Endothelial cell of umbilical vein (primary cell): ENCODE results near the gene TPRG1L. TPM values are rescaled to one million over a fixed set of nuclear protein-coding genes. Genes with fewer than 3 reads are reported as not detected.
"Not testable (repeated sequence)": the region's sequence is repeated elsewhere in the genome, so short reads cannot be mapped to it uniquely, and the experiment has no call there.

Experiments used
- BruUV-seq: library from RNA; stranded (reverse); fragments of 400-500 nt; replicated peaks from 2 replicates; lab custom pipeline; 2021; lab: Mats Ljungman, UMichigan
- CTCF ChIA-PET: fragments of 300-600, 350-600 bp; sonication (Branson Sonifier 250); formaldehyde crosslinking; loops from one replicate; lab custom pipeline; 2021; ENCODE audit warnings: antibody characterized with exemption, inconsistent platforms; lab: Charles Lee
- POLR2A ChIA-PET: fragments of 300-600, 350-600 bp; sonication (Branson Sonifier 250); formaldehyde crosslinking; loops from one replicate; lab custom pipeline; 2021; ENCODE audit warnings: antibody characterized with exemption, inconsistent platforms; lab: Charles Lee
- DNase-seq: peaks from one replicate; pipeline ENCODE4 v3.0.0-alpha.2; 2011; ENCODE audit warnings: low read depth, low spot score
- FAIRE-seq: peaks from 2 replicates; lab custom pipeline; 2011; peaks lifted over from hg19 to GRCh38; lab: Jason Lieb, UNC
- H2AFZ ChIP-seq: 2 replicates; pipeline ENCODE4 v1.6.0; 2012; ENCODE audit warnings: low read depth, low read length, control low read depth, inconsistent platforms
- H3K27ac ChIP-seq: 2 replicates; pipeline ENCODE4 v1.5.1; 2011; ENCODE audit warnings: low read depth, mild to moderate bottlenecking, control low read depth, low read length, moderate library complexity; ENCODE audit not compliant: insufficient read depth
- H3K27me3 ChIP-seq, 2 experiments: 2 replicates each; pipeline versions ENCODE4 v1.6.0 to v1.6.1; 2011; ENCODE audit warnings: low read length in 2 of 2, mixed read lengths in 1 of 2; ENCODE audit not compliant: control insufficient read depth in 2 of 2, insufficient read depth in 2 of 2
- H3K36me3 ChIP-seq, 2 experiments: 2 replicates in 1 of 2; 3 replicates in 1 of 2; pipeline ENCODE4 v1.5.1; 2011; ENCODE audit warnings: low read length in 2 of 2, mild to moderate bottlenecking in 1 of 2, moderate library complexity in 1 of 2; ENCODE audit not compliant: control insufficient read depth in 2 of 2, insufficient read depth in 2 of 2; ENCODE audit errors: extremely low read depth in 1 of 2
- H3K4me1 ChIP-seq: 3 replicates; pipeline ENCODE4 v1.5.1; 2011; ENCODE audit warnings: mild to moderate bottlenecking, low read length; ENCODE audit not compliant: control insufficient read depth, insufficient read depth; ENCODE audit errors: extremely low read depth
- H3K4me2 ChIP-seq: 2 replicates; pipeline ENCODE4 v1.6.1; 2011; ENCODE audit warnings: low read length, control low read depth, mixed read lengths; ENCODE audit not compliant: insufficient read depth
- H3K4me3 ChIP-seq, 3 experiments: fragments of 200-600 bp in 1 of 3; sonication (generic), shearing (Covaris generic) in 1 of 3; replicated peaks in 1 of 3; 2 replicates each; pipeline ENCODE4 v1.5.1; 2011 to 2016; ENCODE audit warnings: control low read depth in 3 of 3, low read length in 3 of 3, mild to moderate bottlenecking in 2 of 3, inconsistent platforms in 1 of 3, low read depth in 1 of 3, moderate library complexity in 1 of 3; ENCODE audit not compliant: insufficient read depth in 1 of 3
- H3K79me2 ChIP-seq: 2 replicates; pipeline ENCODE4 v1.6.0; 2012; ENCODE audit warnings: low read length, inconsistent platforms; ENCODE audit not compliant: control insufficient read depth, insufficient read depth
- H3K9ac ChIP-seq: replicated peaks from 2 replicates; pipeline ENCODE3; 2011; ENCODE audit warnings: low read length, control low read depth; ENCODE audit not compliant: insufficient read depth; ENCODE audit errors: extremely low read depth
- H3K9me1 ChIP-seq: replicated peaks from 3 replicates; pipeline ENCODE4 v1.6.0; 2011; ENCODE audit warnings: mild to moderate bottlenecking, low read length; ENCODE audit not compliant: control insufficient read depth, insufficient read depth; ENCODE audit errors: extremely low read depth
- H3K9me3 ChIP-seq: replicated peaks from 2 replicates; pipeline ENCODE4 v1.5.1; 2012; ENCODE audit warnings: low read length, inconsistent platforms; ENCODE audit not compliant: control insufficient read depth, insufficient read depth
- H4K20me1 ChIP-seq: replicated peaks from 2 replicates; pipeline ENCODE3; 2011; ENCODE audit warnings: mild to moderate bottlenecking, low read length; ENCODE audit not compliant: control insufficient read depth, insufficient read depth; ENCODE audit errors: extremely low read depth
- CTCF ChIP-seq, 2 donors: IDR thresholded peaks; 1 replicate in 1 of 2; 2 replicates in 1 of 2; pipeline ENCODE4 v1.5.1; 2011; ENCODE audit warnings: low read length in 2 of 2, mild to moderate bottlenecking in 2 of 2, moderate library complexity in 2 of 2, control low read depth in 1 of 2, inconsistent platforms in 1 of 2, low read depth in 1 of 2; ENCODE audit not compliant: insufficient read depth in 1 of 2; ENCODE audit errors: extremely low read depth in 1 of 2
- EZH2 ChIP-seq: IDR thresholded peaks from 2 replicates; pipeline ENCODE4 v1.6.1; 2012; ENCODE audit warnings: borderline replicate concordance, low read depth, mild to moderate bottlenecking, moderate library complexity, low read length, inconsistent platforms; ENCODE audit not compliant: severe bottlenecking
- FOS ChIP-seq: IDR thresholded peaks from 2 replicates; pipeline ENCODE4 v1.6.1; 2011; ENCODE audit warnings: mild to moderate bottlenecking, low read length, moderate library complexity, borderline replicate concordance; ENCODE audit not compliant: insufficient read depth
- GATA2 ChIP-seq: IDR thresholded peaks from 2 replicates; pipeline ENCODE4 v1.7.0; 2011; ENCODE audit warnings: low read depth, mild to moderate bottlenecking, moderate library complexity, mixed read lengths, low read length; ENCODE audit not compliant: insufficient read length, insufficient read depth
- JUN ChIP-seq: IDR thresholded peaks from 2 replicates; pipeline ENCODE4 v1.6.1; 2011; ENCODE audit warnings: borderline replicate concordance, low read depth; ENCODE audit not compliant: insufficient read length, insufficient read depth
- MAX ChIP-seq: IDR thresholded peaks from 2 replicates; pipeline ENCODE4 v1.6.1; 2011; ENCODE audit not compliant: insufficient read depth, insufficient read length
- MYC ChIP-seq: IDR thresholded peaks from one replicate; pipeline ENCODE4 v1.6.1; 2011; ENCODE audit warnings: mild to moderate bottlenecking, low read depth, low read length
- POLR2A ChIP-seq: IDR thresholded peaks from 2 replicates; pipeline ENCODE4 v1.6.1; 2012; ENCODE audit warnings: low read depth, mild to moderate bottlenecking, control low read depth, low read length
- POLR2AphosphoS5 ChIP-seq: IDR thresholded peaks from 2 replicates; pipeline ENCODE4 v1.6.1; 2012; ENCODE audit warnings: low read depth, mild to moderate bottlenecking, control low read depth, low read length, moderate library complexity; ENCODE audit not compliant: insufficient read depth
- dilution Hi-C: fragments of 300-500 bp; cut with MboI; formaldehyde crosslinking; loops from one replicate; pipeline ENCODE4 v1.15.0; 2019; ENCODE audit warnings: low sequenced_read_pairs; ENCODE audit not compliant: extremely low pct_ligation_motif_present
- intact Hi-C: fragments of 100-400 bp; cut with micrococcal nuclease; formaldehyde crosslinking; loops from one replicate; pipeline ENCODE4 v1.10.0; 2022
- polyA plus RNA-seq, 4 experiments: library from polyadenylated mRNA; depleted of rRNA in 3 of 4; stranded (reverse) in 3 of 4; unstranded in 1 of 4; fragments of >200 nt; gene quantifications; 2 replicates each; pipeline versions ENCODE4 v1.2.1 to v1.2.3, GENCODE V29; 2011 to 2012; ENCODE audit warnings: missing spikeins in 1 of 4
- total RNA-seq: library from RNA; stranded (reverse); gene quantifications from 2 replicates; pipeline ENCODE4 v1.2.3, GENCODE V29; 2021

TPRG1L gene
- total and polyA plus RNA-seq, 2 donors (not counting 3 experiments of a cell fraction or from before 2014, with no cell fraction given), result 52.3 to 53.8 TPM

- DNase-seq, result no peak
- Histone ChIP-seq H2AFZ (no peak overlapping the region), H3K9ac (no peak overlapping the region), H3K79me2 (no peaks in the 10 kb centered on the region), H3K27ac (no peak overlapping the region), H3K4me3 (no peak overlapping the region), H3K4me1 (peaks cover 1% of the 10 kb centered on the region), H3K36me3 (no peaks in the 10 kb centered on the region), H4K20me1 (no peaks in the 10 kb centered on the region), H3K4me2 (no peak overlapping the region), H3K9me1 (no peaks in the 10 kb centered on the region), H3K27me3 (no peaks in the 10 kb centered on the region), H3K9me3 (no peaks in the 10 kb centered on the region)
- CTCF ChIA-PET, result interaction anchor here (1.5 kb wide), 1 partner anchor 34 kb away, joined by 7 read pairs; no protein-coding TSS in a partner anchor
- dilution Hi-C loops, result no loop called here
- no peak for TF ChIP-seq GATA2
- no peak for TF ChIP-seq FOS
- TF ChIP-seq EZH2, result no peak
- no peak for TF ChIP-seq JUN
- TF ChIP-seq POLR2AphosphoS5, result no peak
- no peak for TF ChIP-seq MAX
- no peak for TF ChIP-seq MYC
- no peak for TF ChIP-seq CTCF (IDR thresholded peaks at IDR 0.05; ENCODE audit: extremely low read depth in 1 of 2, insufficient read depth in 1 of 2, low read depth in 1 of 2, low read length in 2 of 2)
- TF ChIP-seq POLR2A, result no peak
- no TSS peak for BruUV-seq
- POLR2A ChIA-PET, result no interaction called here
- no peak for FAIRE-seq
- intact Hi-C loops, result no loop called here
These were observed 39.9 kb upstream of the TPRG1L start for GRCh38 chr1:3584915-3585314.

- H4K20me1 ChIP-seq, H3K9ac ChIP-seq, H3K4me1 ChIP-seq, FAIRE-seq, H3K9me3 ChIP-seq, CTCF ChIA-PET, H3K27me3 ChIP-seq, dilution Hi-C loops, H3K36me3 ChIP-seq, DNase-seq, BruUV-seq, POLR2A ChIA-PET, H3K79me2 ChIP-seq, intact Hi-C loops, H3K4me2 ChIP-seq, H3K27ac ChIP-seq, H3K4me3 ChIP-seq, H3K9me1 ChIP-seq, H2AFZ ChIP-seq: not testable (repeated sequence)
These were observed 39.4 kb upstream of the TPRG1L start for GRCh38 chr1:3585353-3585868.
